ENCODE results near the gene BRWD1. TPM values are rescaled to one million over a fixed set of nuclear protein-coding genes. Genes with fewer than 3 reads are reported as not detected.
A peak's percentile ranks its signal among the peaks of the same experiment; 100 is the strongest.

Gene BRWD1
- polyA plus RNA-seq, 4 donors: 8.6 to 33.5 (median 9.9) TPM

DNA sequence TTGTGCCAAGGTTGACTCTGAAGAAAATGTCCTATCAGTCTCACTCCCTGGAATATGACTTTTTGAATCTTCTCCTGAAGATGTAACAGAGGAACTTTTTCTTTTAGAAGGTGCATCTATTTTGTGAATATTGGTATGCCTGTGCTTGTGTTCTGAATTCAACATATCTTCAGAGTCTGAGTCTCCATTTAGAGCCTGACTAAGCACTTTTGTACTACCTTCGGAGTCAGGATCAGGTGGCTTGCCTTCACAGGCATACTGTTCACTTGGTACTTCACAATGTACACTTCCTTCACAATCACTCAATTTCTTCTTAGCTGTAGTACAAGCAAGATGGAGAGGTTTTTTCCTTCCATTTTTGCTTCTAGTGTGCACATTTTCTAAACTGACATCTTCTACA lies 116.6 kb downstream of the BRWD1 start:
- DNase-seq (peak in 1 of 2 donors; percentile 23), FAIRE-seq (no peak)
- peaks cover 13 to 26% (median 14%) of the 10 kb centered on the region in 3 donors for H3K36me3 ChIP-seq (ENCODE audit: control insufficient read depth in 3 of 3, insufficient read depth in 2 of 3, low read depth in 1 of 3, low read length in 3 of 3)
- H3K9me3 ChIP-seq (ENCODE audit: control insufficient read depth in 2 of 2, insufficient read depth in 1 of 2, low read depth in 1 of 2, low read length in 1 of 2): no peaks in the 10 kb centered on the region
- H3K4me1 ChIP-seq (ENCODE audit: control insufficient read depth in 3 of 3, insufficient read depth in 2 of 3, low read depth in 1 of 3, low read length in 2 of 3): peaks cover 0 to 2% (median 0%) of the 10 kb centered on the region in 3 donors
- H3K27me3 ChIP-seq (ENCODE audit: control insufficient read depth in 3 of 3, insufficient read depth in 3 of 3, low read length in 3 of 3): no peaks in the 10 kb centered on the region
- 90 to 94% (median 92%) methylated on average over 1 of the region's 1 CpG for WGBS, 3 donors
- no peak overlapping the region for H3K4me3 ChIP-seq (ENCODE audit: low read depth in 1 of 3, low read length in 3 of 3)
- peak overlapping the region in 1 of 3 donors; percentile 3 for H3K27ac ChIP-seq (ENCODE audit: low read depth in 1 of 3, low read length in 2 of 3)

DNA sequence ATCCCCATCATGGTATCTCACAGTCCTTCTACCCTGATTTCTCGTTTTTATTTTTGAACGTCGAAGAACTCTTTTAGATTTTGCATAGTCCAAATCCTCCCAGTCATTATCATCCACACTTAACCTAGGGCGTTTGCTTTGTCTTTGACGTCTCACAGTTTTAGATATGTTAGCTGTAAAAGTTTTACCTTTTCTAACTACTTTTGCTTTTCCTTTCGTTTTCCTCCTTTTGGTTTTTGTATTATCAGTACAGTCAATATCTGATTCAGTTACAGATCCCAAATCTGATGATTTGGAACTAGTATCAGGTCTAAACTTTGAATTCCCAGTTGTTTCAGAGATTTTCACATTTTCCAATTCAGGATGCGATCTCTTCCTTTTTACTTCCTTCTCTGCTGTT lies 117.1 kb downstream of the BRWD1 start:
- WGBS, 3 donors: 23 to 59% (median 34%) methylated on average over 7 of the region's 7 CpGs
- FAIRE-seq (no peak), DNase-seq (no peak)
- H3K36me3 ChIP-seq (ENCODE audit: control insufficient read depth in 3 of 3, insufficient read depth in 2 of 3, low read depth in 1 of 3, low read length in 3 of 3): peaks cover 12 to 25% (median 13%) of the 10 kb centered on the region in 3 donors
- H3K27me3 ChIP-seq (ENCODE audit: control insufficient read depth in 3 of 3, insufficient read depth in 3 of 3, low read length in 3 of 3): no peaks in the 10 kb centered on the region
- H3K4me3 ChIP-seq (ENCODE audit: low read depth in 1 of 3, low read length in 3 of 3): no peak overlapping the region
- peak overlapping the region in 2 of 3 donors; percentile 3 to 24 for H3K27ac ChIP-seq (ENCODE audit: low read depth in 1 of 3, low read length in 2 of 3)
- H3K4me1 ChIP-seq (ENCODE audit: control insufficient read depth in 3 of 3, insufficient read depth in 2 of 3, low read depth in 1 of 3, low read length in 2 of 3): peaks cover 0 to 2% (median 0%) of the 10 kb centered on the region in 3 donors
- no peaks in the 10 kb centered on the region for H3K9me3 ChIP-seq (ENCODE audit: control insufficient read depth in 2 of 2, insufficient read depth in 1 of 2, low read depth in 1 of 2, low read length in 1 of 2)

- 18 to 70% (median 44%) methylated on average over 1 of the region's 1 CpG for WGBS, 3 donors
Observed at GRCh38 chr21:39193380-39193779, 120.1 kb downstream of the BRWD1 start.

GRCh38 chr21:39189857-39190604 lies 123.4 kb downstream of the BRWD1 start:
- H3K4me1 ChIP-seq (ENCODE audit: control insufficient read depth in 3 of 3, insufficient read depth in 2 of 3, low read depth in 1 of 3, low read length in 2 of 3): peaks cover 0 to 2% (median 0%) of the 10 kb centered on the region in 3 donors
- DNase-seq (no peak), FAIRE-seq (no peak)
- no peaks in the 10 kb centered on the region for H3K27me3 ChIP-seq (ENCODE audit: control insufficient read depth in 3 of 3, insufficient read depth in 3 of 3, low read length in 3 of 3)
- no peak overlapping the region for H3K27ac ChIP-seq (ENCODE audit: low read depth in 1 of 3, low read length in 2 of 3)
- H3K4me3 ChIP-seq (ENCODE audit: low read depth in 1 of 3, low read length in 3 of 3): no peak overlapping the region
- peaks cover 0 to 4% (median 0%) of the 10 kb centered on the region in 3 donors for H3K36me3 ChIP-seq (ENCODE audit: control insufficient read depth in 3 of 3, insufficient read depth in 2 of 3, low read depth in 1 of 3, low read length in 3 of 3)
- H3K9me3 ChIP-seq (ENCODE audit: control insufficient read depth in 2 of 2, insufficient read depth in 1 of 2, low read depth in 1 of 2, low read length in 1 of 2): no peaks in the 10 kb centered on the region

More at GRCh38 chr21:39193380-39193779, 120.1 kb downstream of the BRWD1 start:
- Histone ChIP-seq H3K36me3 (ENCODE audit: control insufficient read depth in 3 of 3, insufficient read depth in 2 of 3, low read depth in 1 of 3, low read length in 3 of 3) (peaks cover 0 to 10% (median 0%) of the 10 kb centered on the region in 3 donors), H3K9me3 (ENCODE audit: control insufficient read depth in 2 of 2, insufficient read depth in 1 of 2, low read depth in 1 of 2, low read length in 1 of 2) (no peaks in the 10 kb centered on the region), H3K27ac (ENCODE audit: low read depth in 1 of 3, low read length in 2 of 3) (no peak overlapping the region), H3K4me1 (ENCODE audit: control insufficient read depth in 3 of 3, insufficient read depth in 2 of 3, low read depth in 1 of 3, low read length in 2 of 3) (peaks cover 0 to 2% (median 0%) of the 10 kb centered on the region in 3 donors), H3K27me3 (ENCODE audit: control insufficient read depth in 3 of 3, insufficient read depth in 3 of 3, low read length in 3 of 3) (no peaks in the 10 kb centered on the region), H3K4me3 (ENCODE audit: low read depth in 1 of 3, low read length in 3 of 3) (no peak overlapping the region)
- no peak for FAIRE-seq
- DNase-seq: peak; percentile 66 to 78

GRCh38 chr21:39188521-39189139 lies 124.8 kb downstream of the BRWD1 start:
- DNase-seq (no peak), FAIRE-seq (no peak)
- H3K27me3 ChIP-seq (ENCODE audit: control insufficient read depth in 3 of 3, insufficient read depth in 3 of 3, low read length in 3 of 3): no peaks in the 10 kb centered on the region
- H3K36me3 ChIP-seq (ENCODE audit: control insufficient read depth in 3 of 3, insufficient read depth in 2 of 3, low read depth in 1 of 3, low read length in 3 of 3): peaks cover 0 to 1% (median 0%) of the 10 kb centered on the region in 3 donors
- WGBS, 3 donors: 89 to 98% (median 90%) methylated on average over 2 of the region's 2 CpGs
- peaks cover 0 to 2% (median 0%) of the 10 kb centered on the region in 3 donors for H3K4me1 ChIP-seq (ENCODE audit: control insufficient read depth in 3 of 3, insufficient read depth in 2 of 3, low read depth in 1 of 3, low read length in 2 of 3)
- H3K27ac ChIP-seq (ENCODE audit: low read depth in 1 of 3, low read length in 2 of 3): no peak overlapping the region
- H3K4me3 ChIP-seq (ENCODE audit: low read depth in 1 of 3, low read length in 3 of 3): no peak overlapping the region
- H3K9me3 ChIP-seq (ENCODE audit: control insufficient read depth in 2 of 2, insufficient read depth in 1 of 2, low read depth in 1 of 2, low read length in 1 of 2): no peaks in the 10 kb centered on the region

DNA sequence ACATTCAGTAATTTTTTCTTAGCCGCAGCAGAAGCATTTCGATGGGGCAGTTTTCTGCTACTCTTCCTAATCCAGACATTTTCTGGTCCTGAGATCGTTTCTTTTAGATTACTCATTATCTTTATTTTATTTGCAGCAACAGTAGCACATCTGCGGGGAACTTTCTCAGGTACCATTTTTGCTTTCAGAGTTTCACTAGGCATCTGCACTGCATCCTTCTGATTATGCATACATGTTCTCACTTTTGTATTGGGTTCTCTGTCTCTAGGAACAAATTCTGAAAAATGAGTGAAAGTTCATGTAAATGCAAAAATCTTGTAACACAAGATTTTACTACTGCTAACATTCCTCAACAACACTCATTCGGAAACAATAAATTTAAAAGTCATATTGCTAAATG lies 126.3 kb downstream of the BRWD1 start:
- H3K4me1 ChIP-seq (ENCODE audit: control insufficient read depth in 3 of 3, insufficient read depth in 2 of 3, low read depth in 1 of 3, low read length in 2 of 3): no peaks in the 10 kb centered on the region
- no peak for DNase-seq
- no peak overlapping the region for H3K27ac ChIP-seq (ENCODE audit: low read depth in 1 of 3, low read length in 2 of 3)
- no peaks in the 10 kb centered on the region for H3K9me3 ChIP-seq (ENCODE audit: control insufficient read depth in 2 of 2, insufficient read depth in 1 of 2, low read depth in 1 of 2, low read length in 1 of 2)
- 70 to 78% (median 75%) methylated on average over 5 of the region's 5 CpGs for WGBS, 3 donors
- H3K4me3 ChIP-seq (ENCODE audit: low read depth in 1 of 3, low read length in 3 of 3): no peak overlapping the region
- peaks cover 0 to 1% (median 0%) of the 10 kb centered on the region in 3 donors for H3K36me3 ChIP-seq (ENCODE audit: control insufficient read depth in 3 of 3, insufficient read depth in 2 of 3, low read depth in 1 of 3, low read length in 3 of 3)
- H3K27me3 ChIP-seq (ENCODE audit: control insufficient read depth in 3 of 3, insufficient read depth in 3 of 3, low read length in 3 of 3): no peaks in the 10 kb centered on the region
- no peak for FAIRE-seq

DNA sequence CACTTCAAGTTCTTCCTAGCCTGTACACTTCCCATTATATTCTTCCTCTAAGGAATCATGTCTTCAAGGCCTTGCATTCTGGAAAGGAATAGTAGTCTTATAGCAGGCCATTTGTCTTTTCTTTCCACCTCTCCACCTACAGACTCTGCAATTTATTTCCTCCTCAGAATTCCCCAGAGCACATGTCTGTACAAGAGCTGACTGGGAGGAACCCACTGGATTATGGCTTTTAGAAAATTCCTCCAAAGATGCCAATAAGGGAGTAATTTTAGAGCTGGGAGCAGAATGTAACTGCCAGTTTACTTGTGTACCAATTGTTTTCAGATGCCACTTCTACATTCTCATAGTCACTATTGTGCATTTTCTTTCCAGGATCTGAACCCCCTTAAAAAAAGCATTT lies 126.8 kb downstream of the BRWD1 start:
- no peak overlapping the region for H3K4me3 ChIP-seq (ENCODE audit: low read depth in 1 of 3, low read length in 3 of 3)
- DNase-seq (no peak), FAIRE-seq (no peak)
- H3K36me3 ChIP-seq (ENCODE audit: control insufficient read depth in 3 of 3, insufficient read depth in 2 of 3, low read depth in 1 of 3, low read length in 3 of 3): peaks cover 0 to 1% (median 0%) of the 10 kb centered on the region in 3 donors
- no peaks in the 10 kb centered on the region for H3K9me3 ChIP-seq (ENCODE audit: control insufficient read depth in 2 of 2, insufficient read depth in 1 of 2, low read depth in 1 of 2, low read length in 1 of 2)
- H3K27ac ChIP-seq (ENCODE audit: low read depth in 1 of 3, low read length in 2 of 3): no peak overlapping the region
- no peaks in the 10 kb centered on the region for H3K27me3 ChIP-seq (ENCODE audit: control insufficient read depth in 3 of 3, insufficient read depth in 3 of 3, low read length in 3 of 3)
- H3K4me1 ChIP-seq (ENCODE audit: control insufficient read depth in 3 of 3, insufficient read depth in 2 of 3, low read depth in 1 of 3, low read length in 2 of 3): no peaks in the 10 kb centered on the region

GRCh38 chr21:39185157-39185556 lies 128.3 kb downstream of the BRWD1 start:
- no peak overlapping the region for H3K4me3 ChIP-seq (ENCODE audit: low read depth in 1 of 3, low read length in 3 of 3)
- no peak for DNase-seq
- H3K27me3 ChIP-seq (ENCODE audit: control insufficient read depth in 3 of 3, insufficient read depth in 3 of 3, low read length in 3 of 3): no peaks in the 10 kb centered on the region
- H3K9me3 ChIP-seq (ENCODE audit: control insufficient read depth in 2 of 2, insufficient read depth in 1 of 2, low read depth in 1 of 2, low read length in 1 of 2): no peaks in the 10 kb centered on the region
- FAIRE-seq: no peak
- WGBS, 3 donors: 81 to 89% (median 88%) methylated on average over 2 of the region's 2 CpGs
- no peaks in the 10 kb centered on the region for H3K4me1 ChIP-seq (ENCODE audit: control insufficient read depth in 3 of 3, insufficient read depth in 2 of 3, low read depth in 1 of 3, low read length in 2 of 3)
- no peak overlapping the region for H3K27ac ChIP-seq (ENCODE audit: low read depth in 1 of 3, low read length in 2 of 3)
- peaks cover 0 to 6% (median 1%) of the 10 kb centered on the region in 3 donors for H3K36me3 ChIP-seq (ENCODE audit: control insufficient read depth in 3 of 3, insufficient read depth in 2 of 3, low read depth in 1 of 3, low read length in 3 of 3)
